H1 (cell line): Measurements from ENCODE around the gene GNL2. TPM values are rescaled to one million over a fixed set of nuclear protein-coding genes. Genes with fewer than 3 reads are reported as not detected.

Experiments
- CTCF ChIA-PET: fragments of 300-600 bp; sonication (Branson Sonifier 250); formaldehyde crosslinking; loops from one replicate; lab custom pipeline; 2021; ENCODE audit not compliant: partially characterized antibody; lab: Charles Lee
- POLR2A ChIA-PET: fragments of 300-600 bp; sonication (Branson Sonifier 250); formaldehyde crosslinking; loops from one replicate; lab custom pipeline; 2021; ENCODE audit warnings: inconsistent platforms; ENCODE audit not compliant: partially characterized antibody; lab: Charles Lee
- DNase-seq, 2 experiments: peaks; one replicate each; pipeline versions ENCODE4 v3.0.0 to v3.0.0-alpha.2; 2010 to 2022; ENCODE audit warnings: low spot score in 2 of 2, low read depth in 1 of 2, mixed read lengths in 1 of 2
- FAIRE-seq: peaks from 2 replicates; lab custom pipeline; 2011; peaks lifted over from hg19 to GRCh38; lab: Jason Lieb, UNC
- H2AFZ ChIP-seq: 2 replicates; pipeline ENCODE4 v1.8.1; 2012; ENCODE audit warnings: low read length, inconsistent platforms
- H2AK5ac ChIP-seq: 2 replicates; pipeline ENCODE4 v1.6.1; 2013; ENCODE audit warnings: low read depth, low read length
- H2BK120ac ChIP-seq: replicated peaks from 2 replicates; pipeline ENCODE3; 2013; ENCODE audit warnings: low read depth, low read length, inconsistent platforms
- H2BK12ac ChIP-seq: 2 replicates; pipeline ENCODE4 v1.6.1; 2013; ENCODE audit warnings: low read depth, low read length
- H2BK15ac ChIP-seq: 2 replicates; pipeline ENCODE4 v1.6.1; 2013; ENCODE audit warnings: low read length
- H2BK20ac ChIP-seq: 2 replicates; pipeline ENCODE4 v1.6.1; 2013; ENCODE audit warnings: low read length
- H2BK5ac ChIP-seq: 2 replicates; pipeline ENCODE4 v1.6.1; 2013; ENCODE audit warnings: low read depth, low read length
- H3K14ac ChIP-seq: 2 replicates; pipeline ENCODE4 v1.6.1; 2013; ENCODE audit warnings: inconsistent platforms; ENCODE audit not compliant: insufficient read length
- H3K18ac ChIP-seq: 2 replicates; pipeline ENCODE4 v1.6.1; 2013; ENCODE audit warnings: low read length; ENCODE audit errors: extremely low read depth
- H3K23ac ChIP-seq: 2 replicates; pipeline ENCODE4 v1.6.1; 2013; ENCODE audit warnings: inconsistent platforms; ENCODE audit not compliant: insufficient read length
- H3K23me2 ChIP-seq: 2 replicates; pipeline ENCODE4 v1.6.1; 2013; ENCODE audit warnings: low read depth, low read length
- H3K27ac ChIP-seq: 2 replicates; pipeline ENCODE4 v1.6.1; 2011; ENCODE audit warnings: low read depth, low read length, inconsistent platforms
- H3K27me3 ChIP-seq, 4 experiments: replicated peaks in 1 of 4; 1 replicate in 1 of 4; 2 replicates in 3 of 4; pipeline versions ENCODE4 v1.6.1 to v1.8.1; 2011 to 2013; ENCODE audit warnings: low read length in 3 of 4, mild to moderate bottlenecking in 3 of 4, inconsistent platforms in 2 of 4, mixed read lengths in 2 of 4, moderate library complexity in 1 of 4; ENCODE audit not compliant: control insufficient read depth in 3 of 4, insufficient read depth in 3 of 4; ENCODE audit errors: extremely low read depth in 1 of 4
- H3K36me3 ChIP-seq, 4 experiments: 2 replicates each; pipeline versions ENCODE4 v1.6.1 to v1.8.1; 2011 to 2013; ENCODE audit warnings: mild to moderate bottlenecking in 4 of 4, low read length in 3 of 4, moderate library complexity in 2 of 4, control low read depth in 1 of 4, inconsistent platforms in 1 of 4; ENCODE audit not compliant: insufficient read depth in 4 of 4, control insufficient read depth in 2 of 4
- H3K4ac ChIP-seq: replicated peaks from 2 replicates; pipeline ENCODE3; 2013; ENCODE audit warnings: low read length, low read depth, mixed read lengths, inconsistent platforms; ENCODE audit not compliant: insufficient read length
- H3K4me1 ChIP-seq, 4 experiments: replicated peaks in 1 of 4; 1 replicate in 1 of 4; 2 replicates in 3 of 4; pipeline versions ENCODE4 v1.6.1 to v1.8.1; 2011 to 2013; ENCODE audit warnings: low read length in 3 of 4, inconsistent platforms in 2 of 4, mixed read lengths in 1 of 4; ENCODE audit not compliant: insufficient read depth in 4 of 4, control insufficient read depth in 3 of 4
- H3K4me2 ChIP-seq, 2 experiments: 2 replicates each; pipeline versions ENCODE4 v1.6.1 to v1.8.1; 2011 to 2013; ENCODE audit warnings: low read depth in 2 of 2, low read length in 2 of 2, control low read depth in 1 of 2, inconsistent platforms in 1 of 2, mild to moderate bottlenecking in 1 of 2; ENCODE audit not compliant: insufficient read depth in 1 of 2
- H3K4me3 ChIP-seq, 4 experiments: fragments of 200-600, 300-600 bp in 1 of 4; sonication (generic), shearing (Covaris generic), sonication (Bioruptor Twin) in 1 of 4; 2 replicates each; pipeline versions ENCODE4 v1.5.1 to v1.8.1; 2011 to 2016; ENCODE audit warnings: low read length in 4 of 4, low read depth in 3 of 4, control low read depth in 2 of 4, inconsistent platforms in 2 of 4, mild to moderate bottlenecking in 2 of 4, mixed read lengths in 1 of 4, moderate library complexity in 1 of 4; ENCODE audit not compliant: insufficient read depth in 2 of 4; ENCODE audit errors: extremely low read depth in 1 of 4
- H3K56ac ChIP-seq: replicated peaks from 2 replicates; pipeline ENCODE3; 2013; ENCODE audit warnings: low read depth, mild to moderate bottlenecking, mixed read lengths, low read length, inconsistent platforms; ENCODE audit not compliant: insufficient read length
- H3K79me1 ChIP-seq: 2 replicates; pipeline ENCODE4 v1.6.1; 2013; ENCODE audit warnings: low read depth, low read length, control low read depth
- H3K79me2 ChIP-seq, 2 experiments: 2 replicates each; pipeline versions ENCODE4 v1.6.1 to v1.8.1; 2012 to 2013; ENCODE audit warnings: low read length in 2 of 2, mild to moderate bottlenecking in 2 of 2, inconsistent platforms in 1 of 2; ENCODE audit not compliant: insufficient read depth in 2 of 2, control insufficient read depth in 1 of 2
- H3K9ac ChIP-seq, 4 experiments: replicated peaks in 1 of 4; 1 replicate in 1 of 4; 2 replicates in 3 of 4; pipeline versions ENCODE4 v1.6.1 to v1.8.1; 2011 to 2013; ENCODE audit warnings: low read depth in 3 of 4, low read length in 3 of 4, control low read depth in 2 of 4, mild to moderate bottlenecking in 2 of 4, moderate library complexity in 2 of 4, inconsistent platforms in 1 of 4; ENCODE audit errors: extremely low read depth in 1 of 4
- H3K9me3 ChIP-seq, 2 experiments: 2 replicates each; pipeline versions ENCODE4 v1.6.1 to v1.8.1; 2012 to 2013; ENCODE audit warnings: mild to moderate bottlenecking in 2 of 2, moderate library complexity in 2 of 2, control low read depth in 1 of 2, inconsistent platforms in 1 of 2, low read depth in 1 of 2, low read length in 1 of 2, mixed read lengths in 1 of 2; ENCODE audit not compliant: insufficient read depth in 2 of 2
- H4K20me1 ChIP-seq, 2 experiments: replicated peaks in 1 of 2; 2 replicates each; pipeline versions ENCODE3 to v1.8.1; 2011 to 2013; ENCODE audit warnings: inconsistent platforms in 2 of 2, low read length in 2 of 2, mild to moderate bottlenecking in 1 of 2; ENCODE audit not compliant: insufficient read depth in 2 of 2, control insufficient read depth in 1 of 2
- H4K5ac ChIP-seq: 2 replicates; pipeline ENCODE4 v1.6.1; 2013; ENCODE audit warnings: low read length, low read depth, mixed read lengths, inconsistent platforms; ENCODE audit not compliant: insufficient read length
- H4K8ac ChIP-seq: 2 replicates; pipeline ENCODE4 v1.8.0; 2013; ENCODE audit warnings: mild to moderate bottlenecking, moderate library complexity, low read length, inconsistent platforms; ENCODE audit not compliant: insufficient read depth; ENCODE audit errors: extremely low read depth
- H4K91ac ChIP-seq: replicated peaks from 2 replicates; pipeline ENCODE3; 2013; ENCODE audit warnings: low read length, mixed read lengths, inconsistent platforms; ENCODE audit not compliant: insufficient read length
- ATF3 ChIP-seq: IDR thresholded peaks from 2 replicates; pipeline ENCODE4 v1.6.1; 2011; ENCODE audit warnings: low read depth, mild to moderate bottlenecking, low read length; ENCODE audit not compliant: insufficient read depth
- BCL11A ChIP-seq, 2 experiments: IDR thresholded peaks; one replicate each; pipeline ENCODE4 v1.6.1; 2011; ENCODE audit warnings: low read depth in 2 of 2, low read length in 2 of 2, mild to moderate bottlenecking in 2 of 2
- EGR1 ChIP-seq: IDR thresholded peaks from 2 replicates; pipeline ENCODE4 v1.6.1; 2011; ENCODE audit warnings: low read depth, low read length, borderline replicate concordance
- KDM5A ChIP-seq: fragments of 200-600 bp; IDR thresholded peaks from 2 replicates; pipeline ENCODE4 v1.7.1; 2012; ENCODE audit warnings: mild to moderate bottlenecking, low read length, inconsistent platforms, mixed read lengths
- MAX ChIP-seq: IDR thresholded peaks from 2 replicates; pipeline ENCODE4 v1.6.1; 2012; ENCODE audit warnings: inconsistent platforms
- POU5F1 ChIP-seq: IDR thresholded peaks from 2 replicates; pipeline ENCODE4 v1.6.1; 2011; ENCODE audit warnings: low read depth, mild to moderate bottlenecking, low read length, moderate library complexity
- RBBP5 ChIP-seq: IDR thresholded peaks from 2 replicates; pipeline ENCODE4 v1.7.1; 2012; ENCODE audit warnings: low read depth, mild to moderate bottlenecking, inconsistent platforms, low read length, moderate library complexity, borderline replicate concordance
- SAP30 ChIP-seq: fragments of 300-600 bp; sonication (generic); IDR thresholded peaks from 2 replicates; pipeline ENCODE4 v1.7.1; 2012; ENCODE audit warnings: low read length, moderate library complexity, mild to moderate bottlenecking, inconsistent platforms; ENCODE audit not compliant: insufficient read depth, insufficient replicate concordance
- SP1 ChIP-seq: IDR thresholded peaks from 2 replicates; pipeline ENCODE4 v1.6.1; 2011; ENCODE audit warnings: low read depth, low read length
- SP4 ChIP-seq: IDR thresholded peaks from 2 replicates; pipeline ENCODE4 v1.6.1; 2012; ENCODE audit warnings: low read length, inconsistent platforms
- TAF1 ChIP-seq: IDR thresholded peaks from 2 replicates; pipeline ENCODE4 v1.6.1; 2011; ENCODE audit warnings: mild to moderate bottlenecking, low read depth, low read length
- USF2 ChIP-seq: IDR thresholded peaks from 2 replicates; pipeline ENCODE4 v1.6.1; 2011; ENCODE audit warnings: low read length, improper control_type of control experiment
- WGBS, 2 experiments: shearing (Covaris generic) in 1 of 2; methylation state at CpG; one replicate each; pipeline versions ENCODE4 v1.1.6 to v1.1.7; 2013 to 2015; ENCODE audit warnings: low lambda C conversion rate in 2 of 2, mixed read lengths in 2 of 2, inconsistent platforms in 1 of 2, low coverage in 1 of 2, missing lambda C conversion rate in 1 of 2; ENCODE audit not compliant: insufficient replicate concordance in 2 of 2, insufficient coverage in 1 of 2, insufficient read length in 1 of 2; ENCODE audit errors: extremely low coverage in 1 of 2, missing lambda C conversion rate in 1 of 2; 5-methylcytosine and 5-hydroxymethylcytosine counted together
- polyA plus RNA-seq, 7 experiments: library from polyadenylated mRNA; depleted of rRNA in 3 of 7; stranded (reverse) in 5 of 7; unstranded in 2 of 7; fragments of >200 nt in 5 of 7; fragments of 200-250 nt in 2 of 7; gene quantifications; 1 replicate in 5 of 7; 2 replicates in 1 of 7; 4 replicates in 1 of 7; pipeline versions ENCODE4 v1.2.1 to v1.2.3, GENCODE V29; 2011 to 2013; ENCODE audit warnings: missing spikeins in 2 of 7, mixed read lengths in 2 of 7
- total RNA-seq: library from RNA; stranded (reverse); fragmentation: NEBNext Ultra II Directional; extraction: Animal tissue kit (Norgen Biotek cat#: 25700); gene quantifications from 2 replicates; pipeline ENCODE4 v1.2.1, GENCODE V29; 2021

Gene GNL2
- total and polyA plus RNA-seq, 2 of the 8 experiments (the other 6 are each of a cell fraction or from before 2014, with no cell fraction given), result 22.2 to 88.3 TPM

GRCh38 chr1:37616330-37616729 lies 20.6 kb upstream of the GNL2 start:
- no peaks in the 10 kb centered on the region for H3K23me2 ChIP-seq
- FAIRE-seq (no peak), DNase-seq (no peak)
- no peak overlapping the region for H3K9ac ChIP-seq
- H4K91ac ChIP-seq, result no peak overlapping the region
- H2BK20ac ChIP-seq, result no peak overlapping the region
- H3K23ac ChIP-seq, result no peak overlapping the region
- H3K9me3 ChIP-seq, result no peaks in the 10 kb centered on the region
- no peak overlapping the region for H3K4me3 ChIP-seq
- peaks cover 0 to 10% (median 3%) of the 10 kb centered on the region in 4 experiments; a peak in 4 of 7 replicates for H3K27me3 ChIP-seq
- H4K5ac ChIP-seq, result no peak overlapping the region
- no peak overlapping the region for H3K56ac ChIP-seq
- H2BK120ac ChIP-seq, result no peak overlapping the region
- no peak overlapping the region for H3K27ac ChIP-seq
- no peaks in the 10 kb centered on the region for H3K36me3 ChIP-seq
- no peak overlapping the region for H2BK5ac ChIP-seq
- H2AK5ac ChIP-seq, result no peak overlapping the region
- H4K20me1 ChIP-seq, result peaks cover 0 to 1% of the 10 kb centered on the region in 2 experiments
- no peak overlapping the region for H4K8ac ChIP-seq
- H2BK12ac ChIP-seq, result no peak overlapping the region
- H3K79me1 ChIP-seq, result no peaks in the 10 kb centered on the region
- POLR2A ChIA-PET, result no interaction called here
- no peak overlapping the region for H3K4ac ChIP-seq
- no peak overlapping the region for H2BK15ac ChIP-seq
- CTCF ChIA-PET, result interaction anchor here (0.9 to 14.2 kb wide), 2 partner anchors 12 to 21 kb away, joined by 3 to 206 read pairs; no protein-coding TSS in a partner anchor
- H3K4me1 ChIP-seq, result no peaks in the 10 kb centered on the region
- H3K79me2 ChIP-seq, result no peaks in the 10 kb centered on the region
- no peak overlapping the region for H2AFZ ChIP-seq
- 89% methylated on average over 13 of the region's 14 CpGs; no CpG with 5 or more reads in 1 of the 2 experiments for WGBS, 2 experiments
- H3K4me2 ChIP-seq, result no peak overlapping the region
- no peak overlapping the region for H3K18ac ChIP-seq
- H3K14ac ChIP-seq, result no peak overlapping the region
- TF ChIP-seq SAP30, result no peak
- no peak for TF ChIP-seq ATF3
- TF ChIP-seq BCL11A (IDR thresholded peaks at IDR 0.05; ENCODE audit: low read depth in 2 of 2, low read length in 2 of 2), result no peak
- TF ChIP-seq EGR1, result no peak
- TF ChIP-seq RBBP5, result no peak
- TF ChIP-seq TAF1, result no peak
- no peak for TF ChIP-seq SP4
- no peak for TF ChIP-seq KDM5A
- no peak for TF ChIP-seq MAX
- TF ChIP-seq SP1, result no peak
- no peak for TF ChIP-seq POU5F1
- TF ChIP-seq USF2, result no peak
